Breast epithelium (tissue), 3 donors: Measurements from ENCODE around the gene RCOR2.

ENCODE experiments used
- POLR2A ChIP-seq: fragments of 450-650 bp; IDR thresholded peaks from one replicate; pipeline ENCODE4 v1.6.1; 2016; ENCODE audit warnings: antibody characterized with exemption, mild to moderate bottlenecking, moderate library complexity
- POLR2AphosphoS5 ChIP-seq, 3 donors: sonication (generic); formaldehyde crosslinking; IDR thresholded peaks; one replicate each; pipeline ENCODE4 v1.6.1; 2017; ENCODE audit warnings: antibody characterized with exemption in 3 of 3
- TF ChIP-seq, protein P1 (sequence below), 3 donors: fragments of 450-650 bp; IDR thresholded peaks; one replicate each; pipeline ENCODE4 v1.5.1; 2016 to 2017; ENCODE audit warnings: antibody characterized with exemption in 3 of 3, mild to moderate bottlenecking in 3 of 3, moderate library complexity in 3 of 3

DNA sequence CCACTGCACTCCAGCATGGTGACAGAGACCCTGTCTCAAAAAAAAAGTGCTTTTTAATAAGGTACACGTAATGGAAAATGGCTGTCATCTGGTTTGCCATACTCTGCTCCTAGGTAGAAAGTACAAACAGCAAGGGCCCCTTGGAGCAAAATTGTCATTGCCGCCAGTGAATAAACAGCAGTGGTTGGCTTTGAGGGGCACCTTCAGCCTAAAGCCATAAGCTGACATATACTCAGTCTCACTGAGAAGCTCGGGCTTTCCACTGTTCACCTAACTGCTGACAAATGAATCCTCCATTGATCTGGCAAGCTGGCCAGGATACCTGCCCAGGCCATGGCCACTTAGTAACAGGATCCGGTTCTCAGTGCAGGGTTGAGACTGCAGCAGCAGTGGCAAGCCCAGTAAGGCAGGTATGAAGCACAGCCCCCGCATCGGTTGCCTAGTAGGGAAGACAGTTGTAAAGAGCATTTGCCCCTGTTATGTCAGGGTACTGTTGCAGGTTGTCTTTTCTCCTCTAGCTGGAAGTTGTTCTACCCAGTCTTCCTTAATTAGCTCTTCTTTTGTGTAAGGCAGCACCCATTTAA is 39.2 kb downstream of the RCOR2 start:
- TF ChIP-seq, protein P1, sequence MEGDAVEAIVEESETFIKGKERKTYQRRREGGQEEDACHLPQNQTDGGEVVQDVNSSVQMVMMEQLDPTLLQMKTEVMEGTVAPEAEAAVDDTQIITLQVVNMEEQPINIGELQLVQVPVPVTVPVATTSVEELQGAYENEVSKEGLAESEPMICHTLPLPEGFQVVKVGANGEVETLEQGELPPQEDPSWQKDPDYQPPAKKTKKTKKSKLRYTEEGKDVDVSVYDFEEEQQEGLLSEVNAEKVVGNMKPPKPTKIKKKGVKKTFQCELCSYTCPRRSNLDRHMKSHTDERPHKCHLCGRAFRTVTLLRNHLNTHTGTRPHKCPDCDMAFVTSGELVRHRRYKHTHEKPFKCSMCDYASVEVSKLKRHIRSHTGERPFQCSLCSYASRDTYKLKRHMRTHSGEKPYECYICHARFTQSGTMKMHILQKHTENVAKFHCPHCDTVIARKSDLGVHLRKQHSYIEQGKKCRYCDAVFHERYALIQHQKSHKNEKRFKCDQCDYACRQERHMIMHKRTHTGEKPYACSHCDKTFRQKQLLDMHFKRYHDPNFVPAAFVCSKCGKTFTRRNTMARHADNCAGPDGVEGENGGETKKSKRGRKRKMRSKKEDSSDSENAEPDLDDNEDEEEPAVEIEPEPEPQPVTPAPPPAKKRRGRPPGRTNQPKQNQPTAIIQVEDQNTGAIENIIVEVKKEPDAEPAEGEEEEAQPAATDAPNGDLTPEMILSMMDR (IDR thresholded peaks at IDR 0.05): no peak
- TF ChIP-seq POLR2AphosphoS5 (IDR thresholded peaks at IDR 0.05) (no peak), POLR2A (no peak)
